ENCODE measurements around the gene KDM4B. TPM values are rescaled to one million over a fixed set of nuclear protein-coding genes. Genes with fewer than 3 reads are reported as not detected.

The KDM4B gene
- total and polyA plus RNA-seq, 7 donors: 7.2 to 46.5 (median 21.4) TPM

DNA sequence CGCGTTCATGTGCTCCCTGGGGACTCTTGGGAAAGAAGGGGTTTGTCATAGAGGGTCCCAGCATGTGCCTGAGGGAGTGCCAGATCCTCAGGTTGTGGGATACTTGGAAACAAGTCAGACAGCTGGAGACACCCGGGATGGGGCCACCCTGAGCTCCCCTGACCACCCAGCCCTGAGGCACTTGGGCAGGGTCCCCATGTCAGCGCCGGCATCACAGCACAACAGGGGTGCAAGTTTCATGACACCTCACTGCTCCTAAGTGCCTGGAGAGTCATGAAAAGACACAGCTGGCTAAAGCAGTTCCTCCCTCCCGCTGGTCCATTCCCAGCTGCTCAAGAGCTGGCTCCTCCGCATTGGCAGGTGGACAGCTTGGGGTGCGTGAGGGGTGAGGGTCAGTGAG lies 102.7 kb downstream of the KDM4B start:
- H3K9me3 ChIP-seq: no peaks in the 10 kb centered on the region
- no peak for TF ChIP-seq CTCF (IDR thresholded peaks at IDR 0.05)
- intact Hi-C loops (cut with DNase I): no loop called here

DNA sequence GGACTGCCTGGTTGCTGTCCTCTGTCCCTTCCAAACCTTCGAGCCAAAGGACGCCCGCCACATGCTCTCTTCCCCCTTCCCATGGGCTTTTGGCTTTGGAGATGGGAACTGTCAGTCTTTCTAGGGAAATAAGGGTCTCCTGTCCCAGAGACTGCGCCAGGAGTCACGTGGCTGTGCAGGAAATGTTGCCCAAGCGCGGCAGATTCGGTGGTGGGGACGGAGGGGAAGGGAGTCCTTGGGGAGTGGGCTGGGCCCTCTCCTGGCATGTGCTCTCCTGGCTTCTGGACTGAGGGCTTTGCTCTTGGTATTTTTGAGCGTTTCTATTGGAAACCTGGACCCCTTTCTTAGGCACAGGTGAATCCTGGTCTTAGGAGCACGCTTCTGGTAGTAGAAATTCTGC lies 103.2 kb downstream of the KDM4B start:
- Histone ChIP-seq H3K9me3 (no peaks in the 10 kb centered on the region), H3K4me1 (no peaks in the 10 kb centered on the region), H3K36me3 (peaks cover 0 to 48% (median 5%) of the 10 kb centered on the region in 4 donors), H3K4me3 (no peak overlapping the region), H3K27me3 (no peaks in the 10 kb centered on the region), H3K27ac (no peak overlapping the region)
- no peak for DNase-seq
- intact Hi-C loops (cut with DNase I): no loop called here
- TF ChIP-seq POLR2AphosphoS5 (IDR thresholded peaks at IDR 0.05): no peak
- TF ChIP-seq EP300 (IDR thresholded peaks at IDR 0.05): no peak
- no peak for TF ChIP-seq POLR2A (IDR thresholded peaks at IDR 0.05)
- no peak for TF ChIP-seq CTCF (IDR thresholded peaks at IDR 0.05)
- 88 to 94% methylated on average over 11 of the region's 11 CpGs for WGBS, 2 donors

More for the DNA sequence above, 102.7 kb downstream of the KDM4B start:
- DNase-seq: no peak
- H3K4me3 ChIP-seq: no peak overlapping the region
- H3K4me1 ChIP-seq: no peaks in the 10 kb centered on the region
- H3K27ac ChIP-seq: no peak overlapping the region
- H3K36me3 ChIP-seq: peaks cover 0 to 45% (median 5%) of the 10 kb centered on the region in 4 donors
- H3K27me3 ChIP-seq: no peaks in the 10 kb centered on the region
- WGBS, 2 donors: 91 to 92% methylated on average over 8 of the region's 8 CpGs

DNA sequence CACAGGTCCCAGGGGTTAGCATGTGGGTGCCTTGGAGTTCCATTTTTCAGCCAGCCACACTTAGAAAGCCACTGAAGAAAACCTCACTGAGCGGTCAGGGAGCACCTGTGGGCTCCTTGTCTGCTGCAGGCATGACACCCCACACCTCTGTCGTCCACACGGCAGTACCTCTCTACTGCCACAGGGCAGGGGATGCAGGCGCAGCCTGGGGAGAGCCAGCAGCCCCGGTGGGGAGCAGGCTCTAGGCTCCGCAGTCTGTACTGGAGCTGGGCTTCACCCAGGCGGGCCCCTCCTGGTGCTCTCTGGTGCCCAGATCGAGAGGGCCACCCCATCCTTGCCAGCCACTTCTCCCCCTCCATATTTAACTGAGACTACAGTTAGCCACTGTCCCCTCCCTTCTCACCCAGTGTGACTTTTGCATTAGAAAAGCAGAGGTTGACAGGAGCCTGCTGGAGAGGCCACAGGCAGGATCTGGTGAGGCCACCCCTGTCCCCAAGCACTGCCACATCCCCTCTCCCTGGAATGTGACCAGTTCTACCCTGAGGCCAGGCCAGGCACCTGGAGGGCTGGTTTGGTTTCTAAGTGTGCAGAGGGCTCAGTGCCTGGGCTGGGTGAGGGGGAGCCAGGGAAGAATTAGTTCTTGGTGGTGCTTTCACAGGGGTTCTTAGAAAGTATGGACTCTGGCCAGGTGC lies 104.4 kb downstream of the KDM4B start:
- intact Hi-C loops (cut with DNase I): no loop called here
- H3K27ac ChIP-seq: no peak overlapping the region
- H3K36me3 ChIP-seq: peaks cover under 1 to 60% (median 13%) of the 10 kb centered on the region in 4 donors
- DNase-seq: no peak
- WGBS, 2 donors: 88 to 95% methylated on average over 8 of the region's 8 CpGs
- H3K27me3 ChIP-seq: no peaks in the 10 kb centered on the region
- H3K4me1 ChIP-seq: no peaks in the 10 kb centered on the region
- no peaks in the 10 kb centered on the region for H3K9me3 ChIP-seq
- TF ChIP-seq POLR2A (IDR thresholded peaks at IDR 0.05): no peak
- no peak for TF ChIP-seq CTCF (IDR thresholded peaks at IDR 0.05)
- TF ChIP-seq POLR2AphosphoS5 (IDR thresholded peaks at IDR 0.05): no peak
- no peak for TF ChIP-seq EP300 (IDR thresholded peaks at IDR 0.05)
- H3K4me3 ChIP-seq: no peak overlapping the region

GRCh38 chr19:5074407-5074806 lies 105.5 kb downstream of the KDM4B start:
- H3K4me3 ChIP-seq: no peak overlapping the region
- DNase-seq: no peak
- TF ChIP-seq POLR2AphosphoS5 (IDR thresholded peaks at IDR 0.05): no peak
- no peak for TF ChIP-seq POLR2A (IDR thresholded peaks at IDR 0.05)
- TF ChIP-seq CTCF (IDR thresholded peaks at IDR 0.05): no peak
- TF ChIP-seq EP300 (IDR thresholded peaks at IDR 0.05): no peak
- no peaks in the 10 kb centered on the region for H3K4me1 ChIP-seq
- no peaks in the 10 kb centered on the region for H3K9me3 ChIP-seq
- WGBS, 2 donors: 69 to 91% methylated on average over 20 of the region's 20 CpGs
- no peaks in the 10 kb centered on the region for H3K27me3 ChIP-seq
- peaks cover 7 to 71% (median 19%) of the 10 kb centered on the region in 4 donors for H3K36me3 ChIP-seq
- H3K27ac ChIP-seq: no peak overlapping the region
- intact Hi-C loops (cut with DNase I): no loop called here
